Measurements from ENCODE around the gene ELMO3.
A peak's percentile ranks its signal among the peaks of the same experiment; 100 is the strongest.

- TF ChIP-seq CTCF (IDR thresholded peaks at IDR 0.05; ENCODE audit: low read depth, low read length) (peak; percentile 46), EZH2phosphoT487 (IDR thresholded peaks at IDR 0.05; ENCODE audit: low read depth) (no peak)
These were observed 19.4 kb upstream of the ELMO3 start for GRCh38 chr16:67179421-67180080.

Data from OCI-LY3 (cell line).